Keratinocyte (primary cell): ENCODE results near the gene LAMB4. TPM values are rescaled to one million over a fixed set of nuclear protein-coding genes. Genes with fewer than 3 reads are reported as not detected.
A peak's percentile ranks its signal among the peaks of the same experiment; 100 is the strongest.

Experiments used
- DNase-seq: peaks from one replicate; pipeline ENCODE4 v3.0.0-alpha.2; 2011; ENCODE audit warnings: low read depth, missing footprints, low spot score
- FAIRE-seq: peaks from 2 replicates; lab custom pipeline; 2011; peaks lifted over from hg19 to GRCh38; lab: Jason Lieb, UNC
- H2AFZ ChIP-seq: 2 replicates; pipeline ENCODE4 v1.6.0; 2012; ENCODE audit warnings: low read length, control low read depth, inconsistent platforms; ENCODE audit not compliant: control insufficient read depth
- H3K27ac ChIP-seq: 2 replicates; pipeline ENCODE4 v1.5.1; 2011; ENCODE audit warnings: low read length; ENCODE audit not compliant: control insufficient read depth, insufficient read depth
- H3K27me3 ChIP-seq: 3 replicates; pipeline ENCODE4 v1.6.0; 2011; ENCODE audit warnings: low read length; ENCODE audit not compliant: control insufficient read depth, insufficient read depth; ENCODE audit errors: extremely low read depth
- H3K36me3 ChIP-seq, 2 experiments: 2 replicates in 1 of 2; 3 replicates in 1 of 2; pipeline ENCODE4 v1.5.1; 2011; ENCODE audit warnings: low read length in 2 of 2, mild to moderate bottlenecking in 1 of 2; ENCODE audit not compliant: control insufficient read depth in 2 of 2, insufficient read depth in 2 of 2; ENCODE audit errors: extremely low read depth in 1 of 2
- H3K4me1 ChIP-seq: 3 replicates; pipeline ENCODE4 v1.5.1; 2011; ENCODE audit warnings: low read length; ENCODE audit not compliant: control insufficient read depth, insufficient read depth; ENCODE audit errors: extremely low read depth
- H3K4me2 ChIP-seq: 3 replicates; pipeline ENCODE4 v1.6.0; 2011; ENCODE audit warnings: low read depth, low read length; ENCODE audit not compliant: control insufficient read depth, insufficient read depth; ENCODE audit errors: extremely low read depth
- H3K4me3 ChIP-seq, 3 experiments: fragments of 200-600 bp in 1 of 3; sonication (generic) in 1 of 3; 2 replicates in 2 of 3; 3 replicates in 1 of 3; pipeline ENCODE4 v1.5.1; 2011 to 2016; ENCODE audit warnings: low read length in 3 of 3, mild to moderate bottlenecking in 3 of 3, control low read depth in 2 of 3, inconsistent platforms in 1 of 3, low read depth in 1 of 3, mixed read lengths in 1 of 3, mixed run types in 1 of 3, moderate library complexity in 1 of 3; ENCODE audit not compliant: control insufficient read depth in 2 of 3, insufficient read depth in 2 of 3; ENCODE audit errors: extremely low read depth in 1 of 3
- H3K79me2 ChIP-seq: 2 replicates; pipeline ENCODE4 v1.6.0; 2012; ENCODE audit warnings: low read length; ENCODE audit not compliant: control insufficient read depth, insufficient read depth
- H3K9ac ChIP-seq: 3 replicates; pipeline ENCODE4 v1.6.0; 2011; ENCODE audit warnings: low read length; ENCODE audit not compliant: control insufficient read depth, insufficient read depth; ENCODE audit errors: extremely low read depth
- H3K9me1 ChIP-seq: 3 replicates; pipeline ENCODE4 v1.6.0; 2011; ENCODE audit warnings: low read length; ENCODE audit not compliant: control insufficient read depth, insufficient read depth; ENCODE audit errors: extremely low read depth
- H3K9me3 ChIP-seq: 2 replicates; pipeline ENCODE4 v1.5.1; 2012; ENCODE audit warnings: low read depth, low read length; ENCODE audit not compliant: control insufficient read depth
- H4K20me1 ChIP-seq: 3 replicates; pipeline ENCODE4 v1.6.0; 2011; ENCODE audit warnings: low read length; ENCODE audit not compliant: control insufficient read depth, insufficient read depth; ENCODE audit errors: extremely low read depth
- CTCF ChIP-seq, 3 experiments: IDR thresholded peaks in 1 of 3; conservative IDR thresholded peaks in 1 of 3; optimal IDR thresholded peaks in 1 of 3; 2 replicates in 2 of 3; 3 replicates in 1 of 3; pipeline versions ENCODE3 to v1.5.1; 2011; ENCODE audit warnings: low read length in 3 of 3, mild to moderate bottlenecking in 3 of 3, moderate library complexity in 2 of 3, control low read depth in 1 of 3, inconsistent platforms in 1 of 3; ENCODE audit not compliant: insufficient read depth in 2 of 3; ENCODE audit errors: extremely low read depth in 1 of 3
- EZH2 ChIP-seq: IDR thresholded peaks from one replicate; pipeline ENCODE4 v1.6.1; 2012; ENCODE audit warnings: inconsistent platforms, mild to moderate bottlenecking, low read length, moderate library complexity
- dilution Hi-C: fragments of 300-500 bp; cut with MboI; formaldehyde crosslinking; loops from one replicate; pipeline ENCODE4 v1.7.0; 2020; ENCODE audit warnings: low sequenced_read_pairs; ENCODE audit not compliant: extremely low pct_ligation_motif_present
- polyA plus RNA-seq, 5 experiments: library from polyadenylated mRNA; depleted of rRNA in 3 of 5; stranded (reverse) in 3 of 5; stranded (forward) in 1 of 5; unstranded in 1 of 5; fragments of >200 nt; gene quantifications; 1 replicate in 1 of 5; 2 replicates in 3 of 5; 3 replicates in 1 of 5; pipeline versions ENCODE4 v1.2.1 to v1.2.3, GENCODE V29; 2011 to 2012; ENCODE audit warnings: missing spikeins in 2 of 5, low read depth in 1 of 5, low replicate concordance in 1 of 5

The LAMB4 gene
- polyA plus RNA-seq, 1 donor (not counting 4 experiments of a cell fraction or from before 2014, with no cell fraction given): 3.7 TPM

GRCh38 chr7:108137993-108138392, 7.8 kb upstream of the LAMB4 start:
- TF ChIP-seq EZH2 (no peak), CTCF (optimal IDR thresholded peaks at IDR 0.05 in 1 of 3, IDR thresholded peaks at IDR 0.05 in 1 of 3, conservative IDR thresholded peaks at IDR 0.05 in 1 of 3; ENCODE audit: extremely low read depth in 1 of 3, insufficient read depth in 2 of 3, low read length in 3 of 3) (no peak)
- Histone ChIP-seq H4K20me1 (no peaks in the 10 kb centered on the region), H3K27ac (no peak overlapping the region), H3K27me3 (no peaks in the 10 kb centered on the region), H3K9me1 (no peaks in the 10 kb centered on the region), H3K4me2 (no peak overlapping the region), H3K36me3 (no peaks in the 10 kb centered on the region), H3K4me3 (no peak overlapping the region), H3K9ac (no peak overlapping the region), H3K4me1 (peaks cover 3% of the 10 kb centered on the region), H2AFZ (no peak overlapping the region), H3K9me3 (no peaks in the 10 kb centered on the region), H3K79me2 (no peaks in the 10 kb centered on the region)
- no peak for DNase-seq
- dilution Hi-C loops: no loop called here
- peak; percentile 9 for FAIRE-seq

- FAIRE-seq: no peak
- dilution Hi-C loops: no loop called here
- Histone ChIP-seq H4K20me1 (no peaks in the 10 kb centered on the region), H3K27me3 (no peaks in the 10 kb centered on the region), H3K36me3 (no peaks in the 10 kb centered on the region), H2AFZ (no peak overlapping the region), H3K79me2 (no peaks in the 10 kb centered on the region), H3K4me2 (no peak overlapping the region), H3K4me3 (no peak overlapping the region), H3K9me1 (no peaks in the 10 kb centered on the region), H3K9me3 (no peaks in the 10 kb centered on the region), H3K9ac (no peak overlapping the region), H3K27ac (no peak overlapping the region), H3K4me1 (peaks cover 13% of the 10 kb centered on the region)
- TF ChIP-seq EZH2: no peak
- no peak for TF ChIP-seq CTCF (optimal IDR thresholded peaks at IDR 0.05 in 1 of 3, IDR thresholded peaks at IDR 0.05 in 1 of 3, conservative IDR thresholded peaks at IDR 0.05 in 1 of 3; ENCODE audit: extremely low read depth in 1 of 3, insufficient read depth in 2 of 3, low read length in 3 of 3)
- DNase-seq: no peak
Observed at GRCh38 chr7:108137040-108137439, 6.9 kb upstream of the LAMB4 start.
